T-helper 9 cell (primary cell): Measurements from ENCODE around the gene TCERG1.

Experiments used
- DNase-seq: peaks from one replicate; pipeline ENCODE4 v3.0.0-alpha.2; 2020

TCERG1 gene

GRCh38 chr5:146458894-146459293 is 11.8 kb downstream of the TCERG1 start:
- no peak for DNase-seq

GRCh38 chr5:146461319-146461718 is 14.2 kb downstream of the TCERG1 start:
- no peak for DNase-seq

GRCh38 chr5:146463446-146463845 is 16.3 kb downstream of the TCERG1 start:
- DNase-seq: no peak

GRCh38 chr5:146466521-146467349 is 19.6 kb downstream of the TCERG1 start:
- no peak for DNase-seq

- DNase-seq: no peak
These were observed 20.6 kb downstream of the TCERG1 start for GRCh38 chr5:146467760-146468159.

GRCh38 chr5:146474065-146474464 is 26.9 kb downstream of the TCERG1 start:
- DNase-seq: no peak

- DNase-seq: no peak
These were observed 28.2 kb downstream of the TCERG1 start for GRCh38 chr5:146475190-146475780.

GRCh38 chr5:146475906-146476305 is 28.8 kb downstream of the TCERG1 start:
- no peak for DNase-seq

- no peak for DNase-seq
These were observed 35.6 kb downstream of the TCERG1 start for GRCh38 chr5:146482775-146483174.

GRCh38 chr5:146484714-146485391 is 37.7 kb downstream of the TCERG1 start:
- DNase-seq: no peak

- no peak for DNase-seq
These were observed 43.1 kb downstream of the TCERG1 start for GRCh38 chr5:146490089-146490843.

GRCh38 chr5:146494656-146495055 is 47.5 kb downstream of the TCERG1 start:
- no peak for DNase-seq

GRCh38 chr5:146499680-146500079 is 52.5 kb downstream of the TCERG1 start:
- no peak for DNase-seq

GRCh38 chr5:146507428-146507827 is 60.3 kb downstream of the TCERG1 start:
- no peak for DNase-seq

- no peak for DNase-seq
These were observed 63.5 kb downstream of the TCERG1 start for GRCh38 chr5:146510559-146511125.

GRCh38 chr5:146513462-146513861 is 66.3 kb downstream of the TCERG1 start:
- no peak for DNase-seq

GRCh38 chr5:146514575-146514974 is 67.4 kb downstream of the TCERG1 start:
- no peak for DNase-seq

- no peak for DNase-seq
These were observed 68.5 kb downstream of the TCERG1 start for GRCh38 chr5:146515473-146516150.

- no peak for DNase-seq
These were observed 69.0 kb downstream of the TCERG1 start, which contains the start of gene GPR151 for GRCh38 chr5:146516151-146516475. Gene GPR151, minus strand, starts transcription at chr5:146516190. Its CDS starts 77 bp downstream, at chr5:146516113.

GRCh38 chr5:146519554-146519953 is 72.4 kb downstream of the TCERG1 start:
- DNase-seq: no peak

GRCh38 chr5:146520731-146521130 is 73.6 kb downstream of the TCERG1 start:
- no peak for DNase-seq
